ENCODE measurements around the gene EOGT.

EOGT gene

DNA sequence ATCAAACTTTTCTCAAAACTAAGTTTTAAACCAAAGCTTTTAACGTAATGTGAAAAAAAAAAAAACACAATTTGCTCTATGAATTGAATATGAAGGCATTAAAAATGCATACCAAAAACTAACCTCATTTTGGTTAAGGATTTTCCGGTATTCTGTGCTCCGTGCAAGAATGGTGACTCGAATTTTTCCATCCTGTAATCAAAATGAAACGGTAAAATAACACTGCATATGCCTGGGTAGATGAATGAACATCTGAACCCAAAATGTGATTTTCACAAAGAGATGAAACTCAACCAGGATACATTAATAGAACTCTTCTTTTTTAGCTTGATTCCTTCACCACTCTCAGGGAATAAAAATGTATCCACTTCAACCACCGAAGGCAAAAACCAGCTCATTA lies 26.2 kb downstream of the EOGT start:
- H3K27ac ChIP-seq (ENCODE audit: low read depth, low read length) = no peak overlapping the region
- no peaks in the 10 kb centered on the region for H3K27me3 ChIP-seq (ENCODE audit: control insufficient read depth, insufficient read depth, low read length)
- H3K4me1 ChIP-seq (ENCODE audit: control insufficient read depth, insufficient read depth, low read length) = no peaks in the 10 kb centered on the region
- H3K9me3 ChIP-seq (ENCODE audit: control insufficient read depth, insufficient read depth, low read length) = no peaks in the 10 kb centered on the region
- H3K9ac ChIP-seq (ENCODE audit: low read depth, low read length) = no peak overlapping the region
- H3K4me3 ChIP-seq (ENCODE audit: low read depth, low read length) = no peak overlapping the region
- peaks cover 59% of the 10 kb centered on the region for H3K36me3 ChIP-seq (ENCODE audit: control insufficient read depth, insufficient read depth, low read length)

DNA sequence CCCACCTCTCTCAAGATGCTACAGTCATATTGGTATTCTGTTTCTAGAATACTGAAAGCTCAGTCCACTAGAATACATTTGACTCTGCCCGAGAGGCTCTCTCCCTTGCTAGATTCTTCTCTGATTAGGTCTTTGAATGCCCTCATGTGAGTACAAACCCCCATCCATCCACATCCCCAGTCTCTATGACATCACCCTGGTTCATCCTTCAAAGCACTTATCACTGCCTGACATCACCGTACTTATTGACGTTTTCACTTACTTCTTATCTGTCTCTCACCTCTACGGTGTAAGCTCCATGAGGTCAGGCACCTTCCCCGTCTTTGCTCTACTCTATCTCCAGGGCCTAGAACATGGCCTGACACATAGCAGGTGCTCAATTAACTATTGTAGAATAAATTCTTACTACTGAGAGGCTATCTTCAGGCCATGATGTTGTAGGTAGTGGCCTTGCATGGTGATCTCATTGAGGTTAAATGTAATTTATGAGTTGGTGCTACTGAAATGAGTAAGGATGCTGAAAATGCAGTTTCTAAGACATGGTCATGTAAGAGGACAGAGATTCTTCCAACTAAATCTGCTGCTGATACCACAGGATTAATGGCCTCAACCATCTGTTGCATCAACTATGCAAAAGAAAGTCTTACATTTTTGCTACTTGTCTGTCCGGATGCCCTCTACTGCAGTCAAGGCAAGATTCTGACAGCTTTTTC lies 26.8 kb downstream of the EOGT start:
- no peaks in the 10 kb centered on the region for H3K9me3 ChIP-seq (ENCODE audit: control insufficient read depth, insufficient read depth, low read length)
- H3K4me1 ChIP-seq (ENCODE audit: control insufficient read depth, insufficient read depth, low read length) = no peaks in the 10 kb centered on the region
- no peak overlapping the region for H3K9ac ChIP-seq (ENCODE audit: low read depth, low read length)
- H3K27me3 ChIP-seq (ENCODE audit: control insufficient read depth, insufficient read depth, low read length) = no peaks in the 10 kb centered on the region
- H3K36me3 ChIP-seq (ENCODE audit: control insufficient read depth, insufficient read depth, low read length) = peaks cover 63% of the 10 kb centered on the region
- H3K27ac ChIP-seq (ENCODE audit: low read depth, low read length) = no peak overlapping the region
- H3K4me3 ChIP-seq (ENCODE audit: low read depth, low read length) = no peak overlapping the region

DNA sequence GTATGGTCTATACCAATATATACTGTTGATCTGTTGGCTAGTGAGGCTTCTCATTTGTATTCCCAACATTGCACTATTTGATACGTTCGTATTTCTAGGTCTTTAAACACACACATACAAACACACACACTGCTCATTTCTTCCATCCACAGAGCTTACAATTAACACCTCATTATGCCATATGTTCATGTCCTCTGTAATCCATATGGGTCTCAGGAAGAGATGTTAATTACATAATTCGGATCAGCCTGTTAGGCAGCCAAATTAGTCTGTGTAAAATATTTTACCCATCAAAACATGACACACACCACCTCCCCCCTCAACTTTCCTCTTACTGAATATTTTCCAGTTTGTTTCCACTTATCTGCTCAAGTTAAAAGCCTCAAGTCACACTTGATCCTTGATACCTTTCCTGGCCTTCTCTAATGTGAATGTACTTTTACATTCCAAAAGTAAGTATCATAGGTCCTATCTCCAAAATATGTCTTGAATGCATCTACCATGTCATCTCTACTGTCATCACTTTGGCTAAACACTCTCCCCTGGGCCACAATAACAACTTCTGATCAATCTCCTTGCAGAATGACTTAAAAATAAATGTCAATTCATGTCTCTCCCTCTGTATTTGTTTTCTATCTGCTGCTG lies 28.2 kb downstream of the EOGT start:
- H3K4me1 ChIP-seq (ENCODE audit: control insufficient read depth, insufficient read depth, low read length) = no peaks in the 10 kb centered on the region
- no peak overlapping the region for H3K9ac ChIP-seq (ENCODE audit: low read depth, low read length)
- no peaks in the 10 kb centered on the region for H3K27me3 ChIP-seq (ENCODE audit: control insufficient read depth, insufficient read depth, low read length)
- no peak overlapping the region for H3K27ac ChIP-seq (ENCODE audit: low read depth, low read length)
- H3K9me3 ChIP-seq (ENCODE audit: control insufficient read depth, insufficient read depth, low read length) = no peaks in the 10 kb centered on the region
- no peak overlapping the region for H3K4me3 ChIP-seq (ENCODE audit: low read depth, low read length)
- H3K36me3 ChIP-seq (ENCODE audit: control insufficient read depth, insufficient read depth, low read length) = peaks cover 77% of the 10 kb centered on the region

DNA sequence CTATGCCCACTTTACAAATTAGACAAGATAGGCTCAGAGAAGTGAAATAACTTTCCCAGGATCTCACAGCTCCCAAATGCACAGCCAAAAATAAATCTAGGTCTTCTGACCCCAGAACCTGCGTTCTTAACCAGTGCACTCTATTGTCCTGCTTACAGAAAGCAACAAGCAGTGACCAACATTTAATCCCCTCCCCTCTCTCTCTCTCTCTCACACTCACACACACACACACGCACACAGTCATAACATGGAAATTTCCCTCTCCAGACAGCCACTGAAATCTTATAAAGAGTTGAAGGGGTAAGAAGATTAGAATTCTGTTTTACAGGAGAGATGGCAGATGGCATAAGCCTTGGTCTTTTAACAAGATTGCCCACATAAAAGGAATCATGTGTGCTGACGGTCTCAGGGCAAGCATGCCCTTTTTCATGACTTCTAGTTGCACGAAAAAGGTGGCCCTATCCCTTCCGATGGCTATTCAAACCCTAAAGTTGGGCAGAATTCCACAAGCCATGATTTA lies 29.4 kb downstream of the EOGT start:
- Histone ChIP-seq H3K4me3 (ENCODE audit: low read depth, low read length) (no peak overlapping the region), H3K27me3 (ENCODE audit: control insufficient read depth, insufficient read depth, low read length) (no peaks in the 10 kb centered on the region), H3K9me3 (ENCODE audit: control insufficient read depth, insufficient read depth, low read length) (no peaks in the 10 kb centered on the region), H3K27ac (ENCODE audit: low read depth, low read length) (no peak overlapping the region), H3K36me3 (ENCODE audit: control insufficient read depth, insufficient read depth, low read length) (peaks cover 84% of the 10 kb centered on the region), H3K4me1 (ENCODE audit: control insufficient read depth, insufficient read depth, low read length) (no peaks in the 10 kb centered on the region), H3K9ac (ENCODE audit: low read depth, low read length) (no peak overlapping the region)

DNA sequence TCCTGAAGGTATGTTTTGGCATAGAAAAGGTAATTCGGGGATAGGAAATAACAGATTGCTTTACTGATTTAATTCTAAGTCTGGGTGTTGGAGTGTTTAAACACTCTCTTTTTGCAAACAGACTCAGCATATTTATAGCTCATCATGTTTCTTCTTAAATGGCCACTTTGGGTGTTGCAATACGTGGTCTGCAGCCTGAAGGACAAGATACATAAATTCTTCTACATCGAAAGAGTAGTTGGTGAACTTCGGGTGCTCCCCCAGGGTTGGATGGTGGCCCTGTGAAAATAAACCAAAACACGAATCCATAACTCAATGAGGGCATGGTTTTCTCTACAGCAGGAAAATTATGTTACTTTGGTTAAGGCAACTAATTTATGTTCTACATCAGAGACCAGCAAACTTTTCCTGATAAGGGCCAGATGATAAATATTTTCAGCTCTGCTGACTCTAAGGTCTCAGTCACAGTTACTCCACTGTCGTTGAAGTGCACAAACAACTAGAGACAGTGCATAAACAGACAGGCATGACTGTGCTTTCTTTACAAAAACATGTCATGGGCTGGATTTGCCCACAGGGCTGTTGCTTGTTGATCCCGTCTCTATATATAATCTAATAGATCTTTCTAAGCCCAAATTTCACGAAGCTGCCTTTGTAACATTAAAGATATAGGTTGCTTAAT lies 35.9 kb downstream of the EOGT start:
- Histone ChIP-seq H3K27ac (ENCODE audit: low read depth, low read length) (no peak overlapping the region), H3K36me3 (ENCODE audit: control insufficient read depth, insufficient read depth, low read length) (peaks cover 57% of the 10 kb centered on the region), H3K4me1 (ENCODE audit: control insufficient read depth, insufficient read depth, low read length) (no peaks in the 10 kb centered on the region), H3K4me3 (ENCODE audit: low read depth, low read length) (no peak overlapping the region), H3K27me3 (ENCODE audit: control insufficient read depth, insufficient read depth, low read length) (no peaks in the 10 kb centered on the region), H3K9ac (ENCODE audit: low read depth, low read length) (no peak overlapping the region), H3K9me3 (ENCODE audit: control insufficient read depth, insufficient read depth, low read length) (no peaks in the 10 kb centered on the region)

DNA sequence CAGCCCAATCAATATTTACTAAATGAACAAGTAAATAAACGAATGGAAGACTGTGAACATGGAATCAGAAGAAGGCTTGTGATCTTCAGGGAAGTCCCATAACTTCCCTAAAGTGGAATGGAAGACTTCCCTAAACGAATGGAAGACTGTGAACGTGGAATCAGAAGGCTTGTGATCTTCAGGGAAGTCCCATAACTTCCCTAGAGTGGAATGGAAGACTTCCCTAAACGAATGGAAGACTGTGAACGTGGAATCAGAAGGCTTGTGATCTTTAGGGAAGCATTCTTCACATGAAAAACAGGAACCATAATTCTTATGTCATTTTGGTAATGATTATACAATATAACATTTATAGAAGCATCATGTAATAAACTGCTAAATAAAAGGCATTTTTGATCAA lies 38.8 kb downstream of the EOGT start:
- no peak overlapping the region for H3K27ac ChIP-seq (ENCODE audit: low read depth, low read length)
- H3K36me3 ChIP-seq (ENCODE audit: control insufficient read depth, insufficient read depth, low read length) = peaks cover 35% of the 10 kb centered on the region
- no peak overlapping the region for H3K4me3 ChIP-seq (ENCODE audit: low read depth, low read length)
- H3K4me1 ChIP-seq (ENCODE audit: control insufficient read depth, insufficient read depth, low read length) = no peaks in the 10 kb centered on the region
- H3K9me3 ChIP-seq (ENCODE audit: control insufficient read depth, insufficient read depth, low read length) = no peaks in the 10 kb centered on the region
- H3K27me3 ChIP-seq (ENCODE audit: control insufficient read depth, insufficient read depth, low read length) = no peaks in the 10 kb centered on the region
- no peak overlapping the region for H3K9ac ChIP-seq (ENCODE audit: low read depth, low read length)

DNA sequence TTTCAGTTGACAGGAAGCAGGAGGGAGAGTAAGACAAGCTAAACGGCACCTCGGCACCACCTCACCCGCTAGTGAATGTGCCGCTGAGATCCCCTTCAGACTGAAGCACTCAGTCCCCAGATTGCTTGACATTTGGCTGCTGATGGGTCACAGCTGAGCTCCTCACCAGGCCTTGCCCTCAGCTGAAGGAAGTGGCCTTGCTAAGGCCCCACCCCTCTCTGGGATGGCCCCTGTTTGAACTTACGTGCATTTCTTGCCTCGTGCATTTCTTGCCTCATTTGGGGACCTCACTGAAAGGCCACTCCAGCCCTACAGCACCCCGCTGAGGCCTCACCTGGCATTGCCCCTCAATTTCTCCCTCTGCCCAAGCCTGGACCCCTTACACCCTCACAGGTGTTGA lies 39.8 kb downstream of the EOGT start:
- Histone ChIP-seq H3K9me3 (ENCODE audit: control insufficient read depth, insufficient read depth, low read length) (no peaks in the 10 kb centered on the region), H3K36me3 (ENCODE audit: control insufficient read depth, insufficient read depth, low read length) (peaks cover 24% of the 10 kb centered on the region), H3K27me3 (ENCODE audit: control insufficient read depth, insufficient read depth, low read length) (no peaks in the 10 kb centered on the region), H3K9ac (ENCODE audit: low read depth, low read length) (no peak overlapping the region), H3K4me3 (ENCODE audit: low read depth, low read length) (no peak overlapping the region), H3K27ac (ENCODE audit: low read depth, low read length) (no peak overlapping the region), H3K4me1 (ENCODE audit: control insufficient read depth, insufficient read depth, low read length) (no peaks in the 10 kb centered on the region)

DNA sequence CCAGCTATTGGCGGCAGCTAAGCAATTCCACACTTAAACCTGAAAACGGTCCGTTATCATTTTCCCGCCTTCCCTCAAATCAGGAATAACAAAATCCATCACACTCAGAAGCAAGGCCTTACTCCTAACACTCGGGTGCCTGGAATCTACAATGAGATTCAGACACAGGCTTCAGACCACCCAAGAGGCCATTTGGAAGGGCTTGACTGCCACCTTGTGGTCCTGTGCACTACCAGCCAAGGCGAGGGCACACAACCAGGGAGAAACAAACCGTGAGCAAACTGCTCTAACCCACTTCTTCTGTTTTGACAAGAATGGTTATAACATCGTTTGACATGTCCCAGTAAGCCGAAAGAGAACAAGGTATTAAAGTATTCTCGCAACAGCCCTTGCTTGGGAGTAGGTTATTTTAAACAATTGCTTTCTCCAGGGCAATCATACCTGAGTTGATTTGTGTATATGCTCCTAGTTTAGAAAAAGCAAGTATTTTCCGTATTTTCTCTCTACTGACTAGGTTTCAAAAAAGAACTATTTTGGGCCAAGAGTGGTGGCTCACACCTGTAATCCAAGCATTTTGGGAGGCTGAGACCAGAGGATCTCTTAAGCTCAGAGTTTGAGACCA lies 41.0 kb downstream of the EOGT start:
- H3K27ac ChIP-seq (ENCODE audit: low read depth, low read length) = no peak overlapping the region
- H3K9ac ChIP-seq (ENCODE audit: low read depth, low read length) = no peak overlapping the region
- no peak overlapping the region for H3K4me3 ChIP-seq (ENCODE audit: low read depth, low read length)
- no peaks in the 10 kb centered on the region for H3K4me1 ChIP-seq (ENCODE audit: control insufficient read depth, insufficient read depth, low read length)
- H3K27me3 ChIP-seq (ENCODE audit: control insufficient read depth, insufficient read depth, low read length) = no peaks in the 10 kb centered on the region; the same call in 1 of the 2 replicates
- peaks cover 13% of the 10 kb centered on the region for H3K36me3 ChIP-seq (ENCODE audit: control insufficient read depth, insufficient read depth, low read length)
- H3K9me3 ChIP-seq (ENCODE audit: control insufficient read depth, insufficient read depth, low read length) = no peaks in the 10 kb centered on the region

DNA sequence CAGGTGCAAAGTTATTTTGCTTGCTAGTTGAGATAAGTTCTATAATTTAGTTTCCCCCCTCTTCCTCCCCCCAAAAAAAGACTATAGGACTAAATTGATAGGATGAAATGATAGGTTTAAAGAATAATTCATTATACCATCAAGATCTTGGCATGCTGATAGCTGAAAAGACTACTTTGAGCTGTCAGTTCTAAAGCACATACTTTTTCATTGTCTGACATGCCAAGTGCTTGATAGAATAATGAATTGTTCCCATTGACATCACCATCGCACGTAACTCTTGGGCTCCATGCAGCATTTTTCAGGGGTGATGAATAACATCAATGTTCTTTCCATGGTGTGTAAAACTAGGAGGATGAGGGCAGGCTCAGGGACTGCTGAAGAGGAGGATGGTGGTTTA lies 48.8 kb downstream of the EOGT start:
- Histone ChIP-seq H3K27me3 (ENCODE audit: control insufficient read depth, insufficient read depth, low read length) (no peaks in the 10 kb centered on the region; the same call in 1 of the 2 replicates), H3K4me3 (ENCODE audit: low read depth, low read length) (no peak overlapping the region), H3K9me3 (ENCODE audit: control insufficient read depth, insufficient read depth, low read length) (no peaks in the 10 kb centered on the region), H3K4me1 (ENCODE audit: control insufficient read depth, insufficient read depth, low read length) (no peaks in the 10 kb centered on the region), H3K9ac (ENCODE audit: low read depth, low read length) (no peak overlapping the region), H3K36me3 (ENCODE audit: control insufficient read depth, insufficient read depth, low read length) (no peaks in the 10 kb centered on the region), H3K27ac (ENCODE audit: low read depth, low read length) (no peak overlapping the region)

DNA sequence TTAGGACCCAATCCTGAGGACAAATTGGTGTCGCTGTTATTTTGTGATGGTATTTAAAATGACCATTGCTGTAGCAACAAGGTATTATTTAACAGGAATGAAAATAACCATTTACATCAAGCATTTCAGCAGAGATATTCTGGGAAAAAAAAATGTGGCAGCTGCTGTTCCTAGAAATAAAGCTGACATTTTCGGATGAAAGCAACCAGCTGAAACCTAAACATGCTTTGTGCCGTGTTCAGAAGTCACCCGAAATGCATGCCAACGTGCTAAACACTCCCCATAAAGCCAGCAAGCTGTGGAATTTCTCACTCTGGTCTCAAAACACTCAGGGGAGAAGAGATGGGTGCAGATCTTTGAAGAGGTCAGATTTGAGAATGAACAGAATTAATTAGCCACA lies 49.6 kb downstream of the EOGT start:
- no peaks in the 10 kb centered on the region; the same call in 1 of the 2 replicates for H3K27me3 ChIP-seq (ENCODE audit: control insufficient read depth, insufficient read depth, low read length)
- no peak overlapping the region for H3K4me3 ChIP-seq (ENCODE audit: low read depth, low read length)
- no peaks in the 10 kb centered on the region for H3K4me1 ChIP-seq (ENCODE audit: control insufficient read depth, insufficient read depth, low read length)
- H3K9ac ChIP-seq (ENCODE audit: low read depth, low read length) = no peak overlapping the region
- H3K36me3 ChIP-seq (ENCODE audit: control insufficient read depth, insufficient read depth, low read length) = no peaks in the 10 kb centered on the region
- H3K27ac ChIP-seq (ENCODE audit: low read depth, low read length) = no peak overlapping the region
- no peaks in the 10 kb centered on the region for H3K9me3 ChIP-seq (ENCODE audit: control insufficient read depth, insufficient read depth, low read length)

All from HUES48 (cell line).